Suprapubic skin (tissue), 4 donors: ENCODE measurements around the gene SLC29A1.

Source experiments
- POLR2A ChIP-seq, 2 donors: fragments of 450-650 bp; IDR thresholded peaks; one replicate each; pipeline ENCODE4 v1.6.1; 2017; ENCODE audit warnings: antibody characterized with exemption in 2 of 2, mild to moderate bottlenecking in 2 of 2, moderate library complexity in 2 of 2
- POLR2AphosphoS5 ChIP-seq, 3 donors: sonication (generic); formaldehyde crosslinking; IDR thresholded peaks; one replicate each; pipeline ENCODE4 v1.6.1; 2017; ENCODE audit warnings: antibody characterized with exemption in 3 of 3
- TF ChIP-seq, protein P1 (sequence below), 2 donors: fragments of 200-600 bp in 1 of 2; fragments of 450-650 bp in 1 of 2; sonication (generic) in 1 of 2; IDR thresholded peaks; one replicate each; pipeline ENCODE4 v1.5.1; 2016 to 2019; ENCODE audit warnings: antibody characterized with exemption in 2 of 2, mild to moderate bottlenecking in 1 of 2, moderate library complexity in 1 of 2

- no peak for TF ChIP-seq POLR2A (IDR thresholded peaks at IDR 0.05)
- TF ChIP-seq, protein P1, sequence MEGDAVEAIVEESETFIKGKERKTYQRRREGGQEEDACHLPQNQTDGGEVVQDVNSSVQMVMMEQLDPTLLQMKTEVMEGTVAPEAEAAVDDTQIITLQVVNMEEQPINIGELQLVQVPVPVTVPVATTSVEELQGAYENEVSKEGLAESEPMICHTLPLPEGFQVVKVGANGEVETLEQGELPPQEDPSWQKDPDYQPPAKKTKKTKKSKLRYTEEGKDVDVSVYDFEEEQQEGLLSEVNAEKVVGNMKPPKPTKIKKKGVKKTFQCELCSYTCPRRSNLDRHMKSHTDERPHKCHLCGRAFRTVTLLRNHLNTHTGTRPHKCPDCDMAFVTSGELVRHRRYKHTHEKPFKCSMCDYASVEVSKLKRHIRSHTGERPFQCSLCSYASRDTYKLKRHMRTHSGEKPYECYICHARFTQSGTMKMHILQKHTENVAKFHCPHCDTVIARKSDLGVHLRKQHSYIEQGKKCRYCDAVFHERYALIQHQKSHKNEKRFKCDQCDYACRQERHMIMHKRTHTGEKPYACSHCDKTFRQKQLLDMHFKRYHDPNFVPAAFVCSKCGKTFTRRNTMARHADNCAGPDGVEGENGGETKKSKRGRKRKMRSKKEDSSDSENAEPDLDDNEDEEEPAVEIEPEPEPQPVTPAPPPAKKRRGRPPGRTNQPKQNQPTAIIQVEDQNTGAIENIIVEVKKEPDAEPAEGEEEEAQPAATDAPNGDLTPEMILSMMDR (IDR thresholded peaks at IDR 0.05) = no peak
- TF ChIP-seq POLR2AphosphoS5 (IDR thresholded peaks at IDR 0.05) = no peak
These were observed 15.4 kb downstream of the SLC29A1 start for GRCh38 chr6:44238687-44239350.
